GM19438 (cell line): ENCODE results near the gene TMEM52.
"Not testable (repeated sequence)": the region's sequence is repeated elsewhere in the genome, so short reads cannot be mapped to it uniquely, and the experiment has no call there.

Experiments
- ATAC-seq: cut with Tn5 transposase; IDR thresholded peaks from one replicate; pipeline ENCODE4 v1.9.1; 2021; ENCODE audit warnings: low read depth; ENCODE audit not compliant: unreplicated experiment

The TMEM52 gene

GRCh38 chr1:1895456-1896336 is 23.4 kb downstream of the TMEM52 start:
- no peak for ATAC-seq

GRCh38 chr1:1895060-1895418 is 24.0 kb downstream of the TMEM52 start:
- no peak for ATAC-seq

GRCh38 chr1:1894354-1895059 is 24.6 kb downstream of the TMEM52 start:
- ATAC-seq, result no peak

GRCh38 chr1:1893997-1894353 is 25.1 kb downstream of the TMEM52 start:
- ATAC-seq, result no peak

GRCh38 chr1:1893291-1893985 is 25.6 kb downstream of the TMEM52 start:
- no peak for ATAC-seq

GRCh38 chr1:1892763-1893120 is 26.3 kb downstream of the TMEM52 start:
- ATAC-seq, result no peak

GRCh38 chr1:1892079-1892762 is 26.9 kb downstream of the TMEM52 start:
- no peak for ATAC-seq

GRCh38 chr1:1891349-1892078 is 27.6 kb downstream of the TMEM52 start:
- ATAC-seq, result no peak

GRCh38 chr1:1890506-1891348 is 28.4 kb downstream of the TMEM52 start, which contains the start of gene GNB1:
Gene GNB1 (minus strand): TSS chr1:1891087. CDS start chr1:1825453, 65,634 bp downstream.
- peak; percentile 54 for ATAC-seq

GRCh38 chr1:1889847-1890505 is 29.1 kb downstream of the TMEM52 start:
- ATAC-seq, result peak; percentile 22

GRCh38 chr1:1889090-1889750 is 29.9 kb downstream of the TMEM52 start:
- ATAC-seq, result no peak

- not testable (repeated sequence) for ATAC-seq
These were observed 35.2 kb downstream of the TMEM52 start for GRCh38 chr1:1883890-1884289.

GRCh38 chr1:1883092-1883873 is 35.8 kb downstream of the TMEM52 start:
- no peak for ATAC-seq

- no peak for ATAC-seq
These were observed 37.4 kb downstream of the TMEM52 start for GRCh38 chr1:1881727-1882126.

GRCh38 chr1:1880617-1881312 is 38.3 kb downstream of the TMEM52 start:
- ATAC-seq, result no peak

GRCh38 chr1:1879942-1880341 is 39.1 kb downstream of the TMEM52 start:
- no peak for ATAC-seq
